Activated T-cell treated with anti-CD3 and anti-CD28 coated beads for 4 hours (primary cell): ENCODE data around the gene KRT31.
"Not testable (repeated sequence)": the region's sequence is repeated elsewhere in the genome, so short reads cannot be mapped to it uniquely, and the experiment has no call there.

Source experiments
- DNase-seq: peaks from one replicate; pipeline ENCODE4 v3.0.0-alpha.2; 2020

The KRT31 gene

DNA sequence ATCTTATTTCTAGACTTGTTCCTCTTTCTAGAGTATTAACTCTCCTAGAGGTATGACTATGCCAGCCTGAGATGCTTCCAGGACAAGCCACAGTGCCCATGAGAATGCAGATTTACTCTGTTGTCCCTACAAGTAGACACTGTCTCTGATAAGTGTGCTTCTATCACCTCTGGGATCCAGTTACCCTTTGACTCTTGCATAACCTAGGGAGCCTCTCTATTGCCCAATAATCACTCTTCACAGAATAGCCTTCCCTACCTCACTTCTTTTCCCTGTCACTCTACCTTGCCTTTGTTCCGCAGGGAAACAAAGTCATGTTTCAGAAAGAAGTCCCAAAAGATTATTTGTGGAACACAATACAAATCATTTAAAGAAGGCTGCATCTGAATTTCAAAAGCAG lies 13.7 kb downstream of the KRT31 start:
- DNase-seq = no peak

DNA sequence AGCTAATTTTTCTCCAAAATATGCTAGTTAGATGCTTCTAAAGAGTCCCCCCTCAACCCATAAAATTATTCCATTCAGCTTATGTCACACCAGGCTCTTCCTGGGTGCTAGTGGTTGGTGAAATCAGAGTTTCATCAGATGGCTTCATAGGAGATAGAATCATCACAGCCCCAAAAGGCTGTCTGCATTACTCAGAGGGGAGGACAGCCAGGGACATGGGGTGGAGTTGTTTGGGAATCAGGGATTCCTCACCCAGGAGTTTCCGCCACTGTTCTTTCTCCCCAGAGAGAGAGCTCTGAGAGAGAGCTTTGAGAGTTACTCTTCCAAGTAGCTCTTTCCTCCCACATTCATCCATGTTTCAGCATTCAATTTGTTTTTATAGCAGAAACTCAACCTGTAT lies 15.0 kb downstream of the KRT31 start:
- no peak for DNase-seq

DNA sequence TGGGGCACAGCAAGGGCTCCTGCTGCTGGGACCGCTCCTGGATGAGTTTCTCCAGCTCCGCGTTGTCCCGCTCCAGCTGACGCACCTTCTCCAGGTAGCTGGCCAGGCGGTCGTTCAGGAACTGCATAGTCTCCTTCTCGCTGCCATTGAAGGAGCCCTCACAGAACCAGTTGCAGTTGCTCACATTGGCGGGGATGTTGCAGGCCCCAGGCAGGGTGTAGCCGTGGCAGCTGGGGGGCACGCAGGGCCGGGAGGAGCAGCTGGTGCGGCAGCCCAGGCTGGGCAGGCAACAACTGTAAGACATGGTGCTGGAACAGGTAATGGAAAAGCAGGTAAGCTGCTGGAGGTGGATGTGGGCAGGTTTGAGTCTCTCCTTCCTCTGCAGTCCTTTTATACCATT lies 15.5 kb downstream of the KRT31 start, which contains the start of gene KRT34:
KRT34 (minus strand) TSS at position 364 of the 400 bp plus-strand sequence; CDS start at position 304, 60 bp downstream.
- DNase-seq = not testable (repeated sequence)

DNA sequence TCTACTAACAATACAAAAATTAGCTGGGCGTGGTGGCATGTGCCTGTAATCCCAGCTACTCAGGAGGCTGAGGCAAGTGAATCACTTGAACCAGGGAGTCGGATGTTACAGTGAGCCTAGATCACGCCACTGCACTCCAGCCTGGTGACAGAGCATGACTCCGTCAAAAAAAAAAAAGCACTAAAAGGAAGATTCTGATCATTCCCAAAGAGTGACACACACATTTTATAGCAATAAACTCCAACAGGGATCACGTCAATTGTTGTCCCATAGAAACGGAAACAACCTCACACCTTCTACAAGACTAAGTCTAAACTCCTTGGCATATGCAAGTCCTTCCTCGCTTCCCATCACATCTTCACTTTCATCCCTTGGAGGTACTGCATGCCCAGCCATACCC lies 17.3 kb downstream of the KRT31 start:
- DNase-seq = not testable (repeated sequence)

DNA sequence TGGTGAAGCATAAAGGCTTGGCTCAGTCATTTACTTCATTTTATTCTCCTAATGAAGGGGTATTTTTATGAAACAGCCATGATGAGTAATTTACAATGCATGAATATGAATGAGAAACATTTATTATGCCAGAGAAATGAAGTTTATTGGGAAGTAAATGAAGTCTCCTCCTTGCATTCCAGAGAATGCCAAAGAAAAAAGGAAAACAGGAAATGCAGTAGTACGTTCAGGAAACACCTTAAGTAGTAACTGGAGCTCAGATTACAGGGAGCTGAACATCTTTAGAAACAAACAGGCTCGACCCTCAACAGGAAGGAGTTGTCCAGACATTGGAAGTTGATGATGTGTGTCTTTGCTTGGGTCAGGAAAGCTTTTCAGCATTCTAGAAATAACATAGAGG lies 19.9 kb downstream of the KRT31 start:
- DNase-seq = no peak

DNA sequence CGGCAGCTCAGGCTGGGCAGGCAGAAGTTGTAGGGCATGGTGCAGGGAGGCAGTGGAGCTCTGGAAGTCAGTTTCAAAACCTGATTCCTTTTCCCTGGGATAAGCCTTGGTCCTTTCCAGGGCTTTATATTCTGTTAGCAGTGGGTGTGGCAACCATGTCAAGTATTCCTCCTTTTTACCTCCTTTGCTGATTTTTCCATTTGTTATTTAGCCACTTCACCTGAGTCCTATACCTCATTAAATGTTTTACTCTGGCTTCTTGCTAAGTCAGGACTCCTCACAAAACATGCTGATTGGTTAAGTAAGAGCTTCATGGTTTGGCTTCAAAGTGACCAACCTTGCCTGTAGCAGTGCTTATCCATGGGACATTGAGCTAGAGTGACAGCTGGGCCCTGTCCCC lies 27.7 kb downstream of the KRT31 start, which contains the start of gene KRT33B:
KRT33B (minus strand) TSS at position 101 of the 400 bp plus-strand sequence; CDS start at position 38, 63 bp downstream.
- DNase-seq = no peak

DNA sequence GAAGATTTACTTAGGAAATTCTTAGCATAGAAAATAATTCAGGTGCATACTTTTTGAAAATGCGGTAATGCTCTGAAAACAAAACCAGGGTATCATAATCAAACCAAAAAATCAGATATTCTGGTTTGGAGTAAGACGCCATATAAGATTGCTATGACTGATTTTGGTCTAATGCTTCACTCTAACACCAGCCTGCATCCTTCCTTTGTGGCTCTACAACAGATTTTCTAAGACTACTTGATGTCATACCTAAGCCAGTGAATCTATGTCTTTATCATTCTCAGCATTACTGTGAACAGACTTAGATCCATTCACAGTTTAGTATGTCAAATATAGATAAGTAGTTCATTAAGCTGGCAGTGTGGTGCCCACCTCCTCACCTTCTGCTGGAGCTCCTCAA lies 28.4 kb downstream of the KRT31 start:
- DNase-seq = no peak

DNA sequence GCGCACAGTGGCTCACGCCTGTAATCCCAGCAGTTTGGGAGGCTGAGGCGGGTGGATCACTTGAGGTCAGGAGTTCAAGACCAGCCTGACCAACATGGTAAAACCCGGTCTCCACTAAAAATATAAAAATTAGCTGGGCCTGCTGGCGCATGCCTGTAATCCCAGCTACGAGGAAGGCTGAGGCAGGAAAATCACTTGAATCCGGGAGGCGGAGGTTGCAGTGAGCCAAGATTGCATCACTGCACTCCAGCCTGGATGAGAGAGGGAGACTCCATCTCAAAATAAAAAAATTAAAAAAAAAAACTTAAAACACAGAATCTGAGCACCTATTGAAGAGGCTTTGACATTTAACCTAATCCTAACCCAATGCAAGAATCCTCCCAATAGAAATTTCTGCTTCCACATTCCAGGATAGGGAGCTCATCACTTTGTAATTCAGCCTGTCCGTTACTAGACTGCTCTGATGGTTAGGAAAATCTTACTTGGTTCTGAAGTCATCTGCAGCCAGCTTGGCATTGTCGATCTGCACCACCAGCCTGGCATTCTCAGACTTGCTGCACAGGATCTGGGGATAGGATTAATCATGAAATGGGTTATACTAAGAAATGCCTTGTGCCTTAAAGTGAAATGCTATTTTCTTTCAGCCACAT lies 29.9 kb downstream of the KRT31 start:
- DNase-seq = no peak

DNA sequence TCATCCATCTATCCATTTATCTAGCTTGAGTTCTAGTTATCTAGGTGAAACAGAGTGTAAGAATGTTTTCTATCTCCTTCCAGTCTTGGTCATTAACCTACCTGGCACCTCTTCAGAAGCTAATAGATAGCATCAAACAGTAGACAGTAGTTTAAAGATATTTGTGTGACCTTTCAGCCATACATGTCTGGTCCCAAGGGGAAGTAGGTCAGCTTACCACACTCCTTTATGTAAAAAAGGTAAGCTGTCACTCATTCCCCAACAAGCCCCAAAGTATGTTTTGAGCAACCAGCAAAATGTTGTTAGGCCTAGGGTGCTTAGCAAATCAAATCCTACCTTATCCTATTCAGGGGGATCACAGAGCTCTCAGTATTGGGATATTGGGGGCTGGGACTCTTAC lies 31.3 kb downstream of the KRT31 start:
- DNase-seq = no peak

DNA sequence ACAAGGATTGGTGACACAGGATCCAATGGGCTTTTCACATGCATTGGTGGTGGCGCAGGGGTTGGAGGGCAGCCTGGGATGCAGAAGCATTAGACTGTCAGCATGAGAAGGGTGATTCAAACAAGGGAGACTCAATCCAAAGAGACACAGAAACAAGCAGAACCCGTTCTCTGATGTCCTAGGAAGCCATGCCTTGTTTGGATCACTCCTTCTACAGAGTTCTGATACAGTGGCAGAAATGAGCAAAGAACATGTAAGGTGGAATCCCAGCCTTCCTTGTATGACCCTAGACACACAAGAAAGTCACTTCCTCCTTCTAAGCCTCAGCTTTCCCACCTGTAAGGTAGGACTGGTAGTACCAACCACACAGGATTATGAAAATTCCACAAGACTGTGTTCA lies 33.5 kb downstream of the KRT31 start:
- no peak for DNase-seq

DNA sequence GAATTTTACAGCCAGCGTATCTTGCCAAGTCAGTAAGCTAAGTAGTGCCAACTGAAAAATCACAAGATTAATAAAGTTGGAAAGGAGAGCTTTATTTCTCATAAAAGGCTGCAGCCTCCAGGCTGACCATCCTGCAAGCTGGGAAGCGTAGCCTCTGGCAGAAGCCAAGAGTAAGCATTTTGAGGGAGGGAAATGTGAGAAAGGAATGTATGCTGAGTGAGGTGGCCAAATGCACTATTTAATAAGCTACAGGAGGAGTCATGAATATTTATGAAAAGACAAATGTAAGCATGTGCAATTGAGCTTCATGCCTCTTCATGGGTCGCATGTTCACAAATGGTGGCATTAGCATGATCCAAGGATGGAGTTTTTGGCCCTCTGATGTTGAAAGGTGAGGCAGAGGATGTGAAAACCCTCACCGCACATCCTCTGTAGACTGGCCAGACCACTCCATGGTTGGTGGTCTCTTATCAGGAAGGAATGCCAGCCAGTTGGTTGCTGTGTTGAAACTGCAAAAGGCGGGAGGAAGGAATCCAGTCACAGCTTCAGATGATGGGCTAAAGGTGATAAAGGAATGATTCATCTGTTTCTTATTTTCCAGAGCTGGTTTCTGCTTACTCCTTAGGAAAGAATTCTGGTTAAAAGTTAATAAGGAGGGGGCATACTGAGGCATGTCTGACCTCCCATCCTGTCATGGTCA lies 37.0 kb downstream of the KRT31 start:
- no peak for DNase-seq

DNA sequence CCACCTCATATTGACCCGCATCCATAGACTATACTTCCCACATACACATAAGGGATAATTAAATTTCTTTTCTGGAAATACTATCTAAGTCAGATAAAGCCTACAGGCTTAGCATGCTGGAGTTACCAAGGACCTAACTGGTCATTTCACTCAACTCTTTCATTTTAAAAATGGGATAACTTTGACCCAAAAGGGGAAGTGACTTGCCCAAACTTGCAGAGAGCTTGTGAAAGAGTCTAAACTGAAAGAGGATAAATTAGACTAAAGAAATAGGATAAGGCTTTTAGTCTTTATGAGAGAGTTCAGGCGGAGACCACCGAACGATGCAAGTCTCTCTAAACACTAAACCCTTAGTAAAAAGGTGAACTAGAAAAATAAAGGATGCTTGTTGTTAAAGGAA lies 42.9 kb downstream of the KRT31 start:
- no peak for DNase-seq

DNA sequence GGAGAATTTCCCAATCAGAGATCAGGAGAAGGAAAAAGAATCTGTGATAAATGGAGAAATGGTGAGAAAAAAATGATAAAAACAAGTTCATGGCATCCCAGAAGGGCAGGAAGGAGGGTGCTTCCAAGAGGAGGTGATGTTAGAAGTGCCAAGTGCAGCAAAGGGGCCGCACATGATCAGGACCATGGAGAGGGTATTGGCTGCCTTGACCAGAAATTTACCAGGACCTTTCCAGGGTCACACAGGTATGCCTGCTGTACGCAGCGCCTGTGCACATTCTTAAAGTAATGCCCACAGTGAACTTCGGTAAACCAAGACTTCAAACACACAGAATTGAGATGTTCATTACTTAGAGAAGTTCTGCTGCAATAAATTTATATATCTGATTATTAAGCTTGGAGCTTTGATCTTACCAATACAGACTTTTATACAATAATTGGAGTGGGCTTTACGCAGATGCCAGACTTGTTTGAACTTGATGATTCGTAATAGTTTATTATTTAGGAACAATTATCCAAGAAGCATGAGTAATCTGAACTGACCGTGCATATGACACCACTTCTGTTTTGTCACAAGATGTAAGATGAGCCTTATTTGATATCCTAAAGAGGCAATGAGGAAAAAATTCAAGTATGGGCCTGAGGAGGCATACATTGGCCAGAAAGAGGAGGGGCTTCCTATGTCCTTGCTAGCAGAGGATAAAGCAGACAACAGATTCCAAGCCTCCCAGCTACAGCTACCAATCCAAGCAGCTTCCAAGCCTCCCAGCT lies 44.6 kb downstream of the KRT31 start:
- no peak for DNase-seq

DNA sequence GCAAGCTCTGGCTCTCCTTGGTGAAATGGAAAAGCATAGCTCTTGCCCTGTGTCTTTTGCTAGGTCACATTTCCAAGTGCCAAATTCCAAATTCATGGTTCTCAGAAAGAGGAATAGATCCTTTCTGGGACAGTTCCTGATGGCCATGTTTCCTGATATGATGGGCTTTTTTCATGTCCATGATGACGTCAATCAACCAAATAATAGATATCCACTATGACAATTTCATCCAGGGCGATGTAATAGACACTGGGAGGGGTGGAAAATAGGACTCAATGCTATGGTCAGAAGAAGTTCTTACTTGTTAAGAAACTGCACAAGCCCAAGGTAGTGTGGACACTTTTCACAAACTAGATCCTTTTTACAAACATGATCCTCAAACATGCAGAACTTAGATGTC lies 46.2 kb downstream of the KRT31 start:
- no peak for DNase-seq

DNA sequence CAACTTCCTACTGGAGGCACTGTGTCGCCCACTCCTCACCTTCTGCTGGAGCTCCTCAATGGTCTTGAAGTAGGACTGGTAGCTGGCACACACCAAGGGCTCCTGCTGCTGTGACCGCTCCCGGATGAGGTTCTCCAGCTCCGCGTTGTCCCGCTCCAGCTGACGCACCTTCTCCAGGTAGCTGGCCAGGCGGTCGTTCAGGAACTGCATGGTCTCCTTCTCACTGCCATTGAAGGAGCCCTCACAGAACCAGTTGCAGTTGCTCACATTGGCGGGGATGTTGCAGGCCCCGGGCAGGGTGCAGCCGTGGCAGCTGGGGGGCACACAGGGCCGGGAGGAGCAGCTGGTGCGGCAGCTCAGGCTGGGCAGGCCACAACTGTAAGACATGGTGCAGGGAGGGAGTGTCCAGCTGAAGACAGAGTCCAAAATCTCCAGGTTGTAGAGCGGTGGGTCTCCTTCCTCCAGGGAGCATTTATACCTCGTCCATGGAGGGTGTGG lies 47.0 kb downstream of the KRT31 start, which contains the start of gene KRT33A:
KRT33A (minus strand) TSS at position 448 of the 498 bp plus-strand sequence; CDS start at position 387, 61 bp downstream.
- DNase-seq = not testable (repeated sequence)

DNA sequence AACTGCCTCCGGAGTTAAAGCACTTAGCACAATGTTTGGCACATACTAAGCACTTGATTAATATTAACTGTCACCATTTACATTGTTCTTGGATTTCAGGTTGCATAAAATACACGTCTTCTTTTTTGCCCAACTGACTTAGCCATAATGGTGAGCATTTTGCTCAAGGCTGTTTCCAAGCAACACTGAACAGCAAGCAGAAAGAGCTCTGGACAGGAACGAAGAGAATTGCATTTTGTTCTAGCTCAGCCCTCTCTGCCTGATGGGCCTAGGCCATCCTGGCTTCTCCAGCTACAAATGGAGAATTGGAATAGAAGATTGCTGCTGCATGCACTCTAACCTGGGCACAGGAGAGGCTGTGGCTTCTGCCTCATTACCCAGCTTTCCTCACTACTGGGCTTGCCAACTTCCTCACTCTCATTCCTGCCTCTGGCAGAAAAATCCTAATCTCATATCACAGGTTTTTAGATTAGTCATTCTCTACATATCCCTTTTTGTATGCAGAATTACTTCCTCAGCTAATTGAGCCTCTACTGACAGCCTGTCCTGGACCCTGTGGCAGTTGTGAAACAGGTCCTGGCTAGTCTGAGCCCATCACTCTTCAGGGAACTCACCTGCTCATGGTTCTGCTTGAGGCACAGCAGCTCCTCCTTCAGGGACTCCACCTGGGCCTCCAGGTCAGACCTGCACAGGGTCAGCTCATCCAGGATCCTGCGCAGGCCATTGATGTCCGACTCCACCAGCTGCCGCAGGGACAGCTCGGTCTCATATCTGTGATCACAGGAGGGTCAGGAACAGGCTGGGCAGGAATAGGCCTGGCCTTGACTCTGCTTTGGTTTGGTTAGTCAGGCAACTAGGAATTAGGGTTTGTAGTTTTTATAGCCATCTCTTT lies 49.3 kb downstream of the KRT31 start:
- DNase-seq = no peak

DNA sequence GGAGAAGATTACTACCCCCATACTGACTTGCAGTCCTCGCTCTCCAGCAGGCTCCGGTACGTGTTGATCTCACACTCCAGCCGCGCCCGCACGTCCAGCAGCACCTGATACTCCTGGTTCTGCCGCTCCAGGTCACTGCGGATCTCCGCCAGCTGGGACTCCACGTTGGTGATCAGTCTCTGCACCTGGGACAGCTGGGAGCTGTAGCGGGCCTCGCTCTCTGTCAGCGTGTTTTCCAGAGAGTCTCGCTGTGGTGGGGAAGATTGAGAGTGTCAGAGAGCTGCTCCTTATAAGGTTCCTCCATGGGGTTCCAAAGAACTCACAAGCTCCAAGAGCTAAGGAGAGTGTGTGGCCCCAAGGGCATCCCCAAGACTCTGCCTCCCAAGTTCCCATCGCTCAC lies 51.0 kb downstream of the KRT31 start:
- not testable (repeated sequence) for DNase-seq

DNA sequence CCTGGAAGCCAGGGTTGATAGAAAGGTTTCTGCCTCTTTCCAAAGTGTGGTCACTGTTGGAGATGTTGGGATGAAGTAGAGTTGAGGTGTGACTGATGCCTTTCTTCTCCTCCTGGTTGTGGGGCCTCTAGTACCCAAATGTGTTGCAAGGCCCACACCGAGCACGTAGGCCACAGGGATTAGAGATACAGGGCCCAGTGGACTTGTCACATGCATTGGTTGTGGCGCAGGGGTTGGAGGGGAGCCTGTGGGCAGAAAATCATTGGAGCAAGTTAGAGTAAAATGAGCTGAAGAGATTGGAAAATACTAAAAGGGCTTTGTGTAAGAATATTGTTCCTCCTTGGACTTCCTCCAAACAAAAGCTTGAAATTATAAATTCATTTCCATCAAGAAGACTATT lies 51.4 kb downstream of the KRT31 start:
- no peak for DNase-seq
